ENCODE measurements around the gene CSK. TPM values are rescaled to one million over a fixed set of nuclear protein-coding genes. Genes with fewer than 3 reads are reported as not detected.
"Not testable (repeated sequence)": the region's sequence is repeated elsewhere in the genome, so short reads cannot be mapped to it uniquely, and the experiment has no call there.

The CSK gene
- polyA plus RNA-seq, 1 of the 3 experiments (the other 2 are of a cell fraction): 53.1 TPM

GRCh38 chr15:74735305-74735704 lies 46.6 kb upstream of the CSK start (continued):
- TF ChIP-seq IRF3 (IDR thresholded peaks at IDR 0.05; ENCODE audit: low read depth, low read length) (no peak), MXI1 (IDR thresholded peaks at IDR 0.05; ENCODE audit: low read depth, low read length) (no peak), FOXM1 (IDR thresholded peaks at IDR 0.05; ENCODE audit: low read depth) (no peak), JUND (IDR thresholded peaks at IDR 0.05) (no peak), EP300 (IDR thresholded peaks at IDR 0.05; ENCODE audit: borderline replicate concordance in 1 of 2, low read depth in 1 of 2, low read length in 1 of 2) (no peak)
- TF ChIP-seq, protein P1, sequence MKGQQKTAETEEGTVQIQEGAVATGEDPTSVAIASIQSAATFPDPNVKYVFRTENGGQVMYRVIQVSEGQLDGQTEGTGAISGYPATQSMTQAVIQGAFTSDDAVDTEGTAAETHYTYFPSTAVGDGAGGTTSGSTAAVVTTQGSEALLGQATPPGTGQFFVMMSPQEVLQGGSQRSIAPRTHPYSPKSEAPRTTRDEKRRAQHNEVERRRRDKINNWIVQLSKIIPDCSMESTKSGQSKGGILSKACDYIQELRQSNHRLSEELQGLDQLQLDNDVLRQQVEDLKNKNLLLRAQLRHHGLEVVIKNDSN (IDR thresholded peaks at IDR 0.05; ENCODE audit: borderline replicate concordance, low read depth): no peak

GRCh38 chr15:74738239-74738638 lies 43.6 kb upstream of the CSK start:
- DNase-seq; H3K4me2 ChIP-seq; H3K4me1 ChIP-seq (ENCODE audit: control insufficient read depth in 1 of 2, insufficient read depth in 2 of 2, low read depth in 1 of 2, low read length in 1 of 2); H2AFZ ChIP-seq (ENCODE audit: low read depth); H3K79me2 ChIP-seq (ENCODE audit: insufficient read depth); H3K9me3 ChIP-seq; H3F3A ChIP-seq (replicated peaks; ENCODE audit: insufficient read depth); H3K27ac ChIP-seq (ENCODE audit: low read depth in 2 of 2, low read length in 1 of 2); H3K9me2 ChIP-seq; H3K4me3 ChIP-seq (ENCODE audit: low read depth in 2 of 2, low read length in 1 of 2); POLR2A ChIA-PET; H3K9ac ChIP-seq; H4K20me1 ChIP-seq (ENCODE audit: insufficient read depth); H3K36me3 ChIP-seq (replicated peaks in 1 of 2; ENCODE audit: control insufficient read depth in 1 of 2, insufficient read depth in 2 of 2, low read length in 1 of 2): not testable (repeated sequence)
- peaks cover 32% of the 10 kb centered on the region for H3K27me3 ChIP-seq (ENCODE audit: insufficient read depth)
- WGBS (ENCODE audit: low lambda C conversion rate): 25% methylated on average over 5 of the region's 5 CpGs
- CTCF ChIA-PET: interaction anchor here (1.9 kb wide), 1 partner anchor 106 kb away, joined by 5 read pairs; no protein-coding TSS in a partner anchor

DNA sequence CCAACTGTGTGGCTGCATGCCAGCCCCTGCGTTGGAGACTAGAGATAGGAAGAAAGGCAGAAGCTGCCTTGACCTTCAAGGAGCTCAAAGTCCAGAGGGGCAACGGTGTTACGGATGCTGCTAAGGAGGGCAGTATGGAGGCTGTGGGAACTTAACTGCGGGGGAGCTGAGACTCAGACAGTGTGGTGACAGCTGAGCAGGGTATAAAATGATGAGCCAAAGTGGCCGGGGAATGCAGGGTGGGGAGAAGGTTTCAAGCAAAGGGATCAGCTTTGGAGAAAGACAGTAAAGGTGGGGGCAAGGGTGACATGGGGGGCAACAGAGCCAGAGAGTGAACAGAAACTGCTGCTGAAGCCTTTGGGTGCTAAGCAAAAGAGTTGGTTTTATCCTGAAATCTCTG lies 39.5 kb upstream of the CSK start:
- no peaks in the 10 kb centered on the region for H4K20me1 ChIP-seq (ENCODE audit: insufficient read depth)
- TF ChIP-seq ELF1 (IDR thresholded peaks at IDR 0.05) (no peak), EZH2phosphoT487 (IDR thresholded peaks at IDR 0.05; ENCODE audit: borderline replicate concordance, low read depth) (no peak), RCOR1 (IDR thresholded peaks at IDR 0.05; ENCODE audit: low read length) (no peak), MEF2A (IDR thresholded peaks at IDR 0.05; ENCODE audit: borderline replicate concordance, low read depth) (no peak), YY1 (IDR thresholded peaks at IDR 0.05; ENCODE audit: low read depth) (no peak), ZBTB33 (IDR thresholded peaks at IDR 0.05; ENCODE audit: borderline replicate concordance, low read depth) (no peak), RFX5 (IDR thresholded peaks at IDR 0.05; ENCODE audit: low read length) (no peak)
- H3K9me3 ChIP-seq: peaks cover 3% of the 10 kb centered on the region; the same call in 1 of the 2 replicates
- H3K4me2 ChIP-seq: no peak overlapping the region
- no peak overlapping the region for H2AFZ ChIP-seq (ENCODE audit: low read depth)
- WGBS (ENCODE audit: low lambda C conversion rate): 34% methylated on average over 5 of the region's 5 CpGs
- H3K27ac ChIP-seq (ENCODE audit: low read depth in 2 of 2, low read length in 1 of 2): no peak overlapping the region
- H3K4me1 ChIP-seq (ENCODE audit: control insufficient read depth in 1 of 2, insufficient read depth in 2 of 2, low read depth in 1 of 2, low read length in 1 of 2): no peaks in the 10 kb centered on the region
- H3K9ac ChIP-seq: no peak overlapping the region
- ChIA-PET CTCF (interaction anchor here (0.8 to 5.9 kb wide), 3 partner anchors 27 to 159 kb away, joined by 3 to 36 read pairs (median 6); no protein-coding TSS in a partner anchor), POLR2A (no interaction called here)
- H3K4me3 ChIP-seq (ENCODE audit: low read depth in 2 of 2, low read length in 1 of 2): no peak overlapping the region
- no peaks in the 10 kb centered on the region for H3F3A ChIP-seq (replicated peaks; ENCODE audit: insufficient read depth)
- H3K9me2 ChIP-seq: no peaks in the 10 kb centered on the region
- no peaks in the 10 kb centered on the region for H3K79me2 ChIP-seq (ENCODE audit: insufficient read depth)
- H3K27me3 ChIP-seq (ENCODE audit: insufficient read depth): peaks cover 10% of the 10 kb centered on the region; the same call in 1 of the 2 replicates
- no peak for DNase-seq
- no peaks in the 10 kb centered on the region for H3K36me3 ChIP-seq (replicated peaks in 1 of 2; ENCODE audit: control insufficient read depth in 1 of 2, insufficient read depth in 2 of 2, low read length in 1 of 2)
